Suprapubic skin (tissue), 4 donors: ENCODE measurements around the gene VWA2. TPM values are rescaled to one million over a fixed set of nuclear protein-coding genes. Genes with fewer than 3 reads are reported as not detected.
A peak's percentile ranks its signal among the peaks of the same experiment; 100 is the strongest.

Experiments used
- DNase-seq, 2 donors: peaks; one replicate each; pipeline ENCODE4 v3.0.0-alpha.2; 2019; ENCODE audit warnings: low spot score in 2 of 2
- H3K27ac ChIP-seq: fragments of 200-600 bp; sonication (generic); one replicate; pipeline ENCODE4 v1.5.1; 2019
- H3K27me3 ChIP-seq: fragments of 200-600 bp; sonication (generic); one replicate; pipeline ENCODE4 v1.5.1; 2019
- H3K36me3 ChIP-seq: fragments of 200-600 bp; sonication (generic); one replicate; pipeline ENCODE4 v1.5.1; 2019
- H3K4me1 ChIP-seq: fragments of 200-600 bp; sonication (generic); one replicate; pipeline ENCODE4 v1.5.1; 2019
- H3K4me3 ChIP-seq: fragments of 200-600 bp; sonication (generic); one replicate; pipeline ENCODE4 v1.5.1; 2019; ENCODE audit warnings: mild to moderate bottlenecking
- H3K9me3 ChIP-seq: fragments of 200-600 bp; sonication (generic); one replicate; pipeline ENCODE4 v1.5.1; 2019
- EP300 ChIP-seq: sonication (generic); formaldehyde crosslinking; IDR thresholded peaks from one replicate; pipeline ENCODE4 v1.6.1; 2017; ENCODE audit warnings: antibody characterized with exemption
- POLR2A ChIP-seq, 2 donors: fragments of 450-650 bp; IDR thresholded peaks; one replicate each; pipeline ENCODE4 v1.6.1; 2017; ENCODE audit warnings: antibody characterized with exemption in 2 of 2, mild to moderate bottlenecking in 2 of 2, moderate library complexity in 2 of 2
- POLR2AphosphoS5 ChIP-seq, 3 donors: sonication (generic); formaldehyde crosslinking; IDR thresholded peaks; one replicate each; pipeline ENCODE4 v1.6.1; 2017; ENCODE audit warnings: antibody characterized with exemption in 3 of 3
- WGBS: methylation state at CpG from one replicate; pipeline ENCODE4 v1.1.5; 2018; 5-methylcytosine and 5-hydroxymethylcytosine counted together
- total RNA-seq, 4 donors: library from RNA; depleted of rRNA; stranded (reverse); fragments of >200 nt; gene quantifications; one replicate each; pipeline ENCODE4 v1.1.0, GENCODE V29; 2016
- TF ChIP-seq, protein P1 (sequence below), 2 donors: fragments of 200-600 bp in 1 of 2; fragments of 450-650 bp in 1 of 2; sonication (generic) in 1 of 2; IDR thresholded peaks; one replicate each; pipeline ENCODE4 v1.5.1; 2016 to 2019; ENCODE audit warnings: antibody characterized with exemption in 2 of 2, mild to moderate bottlenecking in 1 of 2, moderate library complexity in 1 of 2

Gene VWA2
- total RNA-seq, 4 donors from 2014 or later = 15.7 to 31.0 (median 20.2) TPM

GRCh38 chr10:114245121-114245791 lies 6.2 kb downstream of the VWA2 start:
- no peak for TF ChIP-seq EP300
- TF ChIP-seq POLR2AphosphoS5 (IDR thresholded peaks at IDR 0.05) = peak in 2 of 3 donors; percentile 29 to 59
- Histone ChIP-seq H3K27me3 (peaks cover 3% of the 10 kb centered on the region), H3K9me3 (no peaks in the 10 kb centered on the region), H3K27ac (peak overlapping the region; percentile 62), H3K36me3 (no peaks in the 10 kb centered on the region), H3K4me3 (no peak overlapping the region), H3K4me1 (peaks cover 15% of the 10 kb centered on the region)
- WGBS = 48% methylated on average over 9 of the region's 9 CpGs
- DNase-seq = no peak

DNA sequence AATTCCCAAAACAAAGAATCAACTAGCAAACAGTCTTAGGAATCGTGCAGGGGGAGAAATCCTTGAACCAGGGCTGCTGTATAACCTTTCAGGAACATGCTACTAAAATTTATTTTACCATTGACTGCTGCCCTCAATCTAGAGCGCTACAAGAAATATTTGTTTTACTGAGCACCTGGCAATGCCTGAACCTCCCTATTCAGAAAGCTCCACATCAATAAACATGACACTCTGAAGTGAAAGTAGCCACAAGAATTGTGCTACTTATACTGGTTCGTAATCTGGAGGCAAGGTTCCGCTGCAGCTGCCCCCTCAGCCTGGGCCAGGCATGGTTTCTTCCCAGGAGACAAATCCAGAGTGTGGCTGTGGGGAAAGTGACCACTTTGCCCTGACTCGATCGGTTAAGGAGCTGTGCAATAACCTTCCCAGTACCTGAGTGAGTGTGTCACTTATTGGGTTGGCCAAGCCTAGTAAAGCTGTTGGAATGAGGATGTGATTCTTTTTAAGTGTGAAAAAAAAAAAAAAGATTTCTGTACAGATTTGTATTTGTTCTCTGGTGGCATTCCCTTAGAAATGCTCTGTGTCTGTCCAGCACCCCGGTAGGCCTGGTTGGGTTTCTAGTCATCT lies 7.7 kb downstream of the VWA2 start:
- peak overlapping the region; percentile 14 for H3K4me3 ChIP-seq

DNA sequence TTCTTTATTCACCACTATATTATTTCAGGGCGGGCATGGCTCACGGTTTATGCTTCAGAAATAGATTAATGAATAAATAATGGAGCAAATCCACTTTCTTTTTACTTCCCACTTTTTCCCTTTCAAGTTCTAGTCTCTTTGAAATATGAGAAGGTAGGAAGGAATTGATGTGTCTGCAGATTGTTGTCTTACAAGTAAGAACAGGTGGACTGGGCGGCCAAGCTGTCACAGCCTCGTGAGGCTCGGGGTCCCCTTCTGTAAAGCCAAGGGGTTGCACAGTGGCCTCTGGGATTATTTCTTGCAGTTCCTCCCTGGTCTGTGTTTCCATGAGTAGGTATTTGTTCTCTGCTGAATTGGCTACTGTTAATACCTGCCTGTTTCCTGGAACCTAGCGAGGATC lies 11.2 kb downstream of the VWA2 start:
- no peak for DNase-seq
- no peaks in the 10 kb centered on the region for H3K27me3 ChIP-seq
- no peaks in the 10 kb centered on the region for H3K4me1 ChIP-seq
- H3K36me3 ChIP-seq = no peaks in the 10 kb centered on the region
- H3K9me3 ChIP-seq = no peaks in the 10 kb centered on the region
- H3K4me3 ChIP-seq = no peak overlapping the region
- TF ChIP-seq, protein P1, sequence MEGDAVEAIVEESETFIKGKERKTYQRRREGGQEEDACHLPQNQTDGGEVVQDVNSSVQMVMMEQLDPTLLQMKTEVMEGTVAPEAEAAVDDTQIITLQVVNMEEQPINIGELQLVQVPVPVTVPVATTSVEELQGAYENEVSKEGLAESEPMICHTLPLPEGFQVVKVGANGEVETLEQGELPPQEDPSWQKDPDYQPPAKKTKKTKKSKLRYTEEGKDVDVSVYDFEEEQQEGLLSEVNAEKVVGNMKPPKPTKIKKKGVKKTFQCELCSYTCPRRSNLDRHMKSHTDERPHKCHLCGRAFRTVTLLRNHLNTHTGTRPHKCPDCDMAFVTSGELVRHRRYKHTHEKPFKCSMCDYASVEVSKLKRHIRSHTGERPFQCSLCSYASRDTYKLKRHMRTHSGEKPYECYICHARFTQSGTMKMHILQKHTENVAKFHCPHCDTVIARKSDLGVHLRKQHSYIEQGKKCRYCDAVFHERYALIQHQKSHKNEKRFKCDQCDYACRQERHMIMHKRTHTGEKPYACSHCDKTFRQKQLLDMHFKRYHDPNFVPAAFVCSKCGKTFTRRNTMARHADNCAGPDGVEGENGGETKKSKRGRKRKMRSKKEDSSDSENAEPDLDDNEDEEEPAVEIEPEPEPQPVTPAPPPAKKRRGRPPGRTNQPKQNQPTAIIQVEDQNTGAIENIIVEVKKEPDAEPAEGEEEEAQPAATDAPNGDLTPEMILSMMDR (IDR thresholded peaks at IDR 0.05) = no peak
- TF ChIP-seq POLR2AphosphoS5 (IDR thresholded peaks at IDR 0.05) (no peak), EP300 (no peak), POLR2A (IDR thresholded peaks at IDR 0.05) (no peak)
- no peak overlapping the region for H3K27ac ChIP-seq
- 72% methylated on average over 6 of the region's 6 CpGs for WGBS

More for the DNA sequence above, 7.7 kb downstream of the VWA2 start:
- Histone ChIP-seq H3K4me1 (peaks cover 15% of the 10 kb centered on the region), H3K9me3 (no peaks in the 10 kb centered on the region), H3K36me3 (no peaks in the 10 kb centered on the region), H3K27me3 (peaks cover 3% of the 10 kb centered on the region), H3K27ac (no peak overlapping the region)
- WGBS = 59% methylated on average over 7 of the region's 7 CpGs
- TF ChIP-seq, protein P1 (IDR thresholded peaks at IDR 0.05) = no peak
- TF ChIP-seq POLR2A (IDR thresholded peaks at IDR 0.05) (no peak), EP300 (no peak), POLR2AphosphoS5 (IDR thresholded peaks at IDR 0.05) (no peak)
- no peak for DNase-seq

DNA sequence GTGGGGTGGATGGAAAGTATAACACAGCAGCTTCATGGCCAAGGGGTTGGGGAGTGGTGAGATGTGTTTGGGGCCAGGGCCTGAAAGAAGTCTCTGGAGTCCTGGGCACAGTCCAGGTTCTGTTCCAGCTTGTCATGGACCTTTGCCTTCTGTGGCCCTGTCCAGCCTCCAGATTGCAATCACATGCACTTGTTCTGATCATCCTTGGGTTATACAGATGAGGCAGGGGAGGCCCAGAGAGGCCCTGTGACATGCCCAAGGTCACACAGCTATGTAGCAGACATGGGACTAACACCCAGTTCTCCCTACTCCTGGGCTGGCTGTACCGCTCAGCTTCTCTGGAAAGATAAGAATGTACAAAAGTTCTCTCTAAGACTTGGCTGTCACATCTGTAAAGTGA lies 11.7 kb downstream of the VWA2 start:
- H3K36me3 ChIP-seq = no peaks in the 10 kb centered on the region
- H3K27ac ChIP-seq = no peak overlapping the region
- no peaks in the 10 kb centered on the region for H3K9me3 ChIP-seq
- no peaks in the 10 kb centered on the region for H3K27me3 ChIP-seq
- H3K4me3 ChIP-seq = no peak overlapping the region
- DNase-seq = peak in 1 of 2 donors; percentile 41
- H3K4me1 ChIP-seq = no peaks in the 10 kb centered on the region
- TF ChIP-seq POLR2AphosphoS5 (IDR thresholded peaks at IDR 0.05) = no peak
- TF ChIP-seq, protein P1 (IDR thresholded peaks at IDR 0.05) = no peak
- no peak for TF ChIP-seq EP300
- no peak for TF ChIP-seq POLR2A (IDR thresholded peaks at IDR 0.05)
- WGBS = 100% methylated on average over 1 of the region's 1 CpG

DNA sequence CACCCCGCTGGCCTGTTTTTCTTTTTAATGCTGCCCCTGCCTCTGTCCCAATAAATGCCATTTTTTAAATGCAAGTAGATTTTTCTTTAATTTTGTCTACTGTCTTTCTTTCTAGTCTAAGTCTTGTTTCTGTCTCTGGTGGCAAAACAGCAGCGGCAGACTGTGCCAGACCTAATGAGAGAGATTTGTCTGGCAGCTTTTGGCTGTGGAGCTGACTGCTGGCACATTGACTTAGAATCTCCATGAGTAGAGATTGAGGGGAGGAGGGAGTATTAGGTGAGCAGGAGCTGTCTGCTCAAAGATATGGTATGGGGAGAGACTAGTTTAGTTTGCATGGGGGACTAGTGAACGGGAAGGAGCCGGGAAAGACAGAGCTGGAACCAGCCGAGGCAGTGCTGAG lies 13.0 kb downstream of the VWA2 start:
- no peaks in the 10 kb centered on the region for H3K27me3 ChIP-seq
- no peaks in the 10 kb centered on the region for H3K36me3 ChIP-seq
- no peak for DNase-seq
- H3K4me3 ChIP-seq = no peak overlapping the region
- WGBS = 81% methylated on average over 5 of the region's 5 CpGs
- H3K27ac ChIP-seq = no peak overlapping the region
- no peaks in the 10 kb centered on the region for H3K9me3 ChIP-seq
- TF ChIP-seq POLR2AphosphoS5 (IDR thresholded peaks at IDR 0.05) (no peak), POLR2A (IDR thresholded peaks at IDR 0.05) (no peak), EP300 (no peak)
- TF ChIP-seq, protein P1 (IDR thresholded peaks at IDR 0.05) = no peak
- no peaks in the 10 kb centered on the region for H3K4me1 ChIP-seq
